Loucy (cell line): ENCODE measurements around the gene CSGALNACT2.

Experiments used
- H2AFZ ChIP-seq: fragments of 200-600 bp; sonication (generic); 2 replicates; pipeline ENCODE4 v1.6.0; 2016; ENCODE audit warnings: antibody characterized with exemption, mild to moderate bottlenecking, low read length, moderate library complexity
- H3F3A ChIP-seq: fragments of 200-600 bp; 2 replicates; pipeline ENCODE4 v1.6.0; 2016; ENCODE audit warnings: antibody characterized with exemption, low read depth, mild to moderate bottlenecking
- H3K27me3 ChIP-seq: fragments of 200-600 bp; sonication (generic); 2 replicates; pipeline ENCODE4 v1.6.1; 2014; ENCODE audit warnings: low read length, mild to moderate bottlenecking; ENCODE audit not compliant: insufficient read depth, poor library complexity, severe bottlenecking
- H3K36me3 ChIP-seq: fragments of 200-600 bp; sonication (generic); 2 replicates; pipeline ENCODE4 v1.6.1; 2016; ENCODE audit warnings: low read length; ENCODE audit not compliant: insufficient read depth
- H3K4me1 ChIP-seq: fragments of 200-600 bp; sonication (generic); 2 replicates; pipeline ENCODE4 v1.5.1; 2014; ENCODE audit warnings: low read length, mild to moderate bottlenecking; ENCODE audit not compliant: insufficient read depth, poor library complexity, severe bottlenecking
- H3K4me2 ChIP-seq: fragments of 200-600 bp; sonication (generic); 2 replicates; pipeline ENCODE4 v1.6.0; 2014; ENCODE audit warnings: antibody characterized with exemption, low read length, low read depth, mild to moderate bottlenecking; ENCODE audit not compliant: poor library complexity, severe bottlenecking
- H3K4me3 ChIP-seq: fragments of 200-600 bp; sonication (generic); 2 replicates; pipeline ENCODE4 v1.5.1; 2014; ENCODE audit warnings: low read length, mild to moderate bottlenecking, mixed read lengths; ENCODE audit not compliant: poor library complexity, severe bottlenecking
- H3K79me2 ChIP-seq: fragments of 200-600 bp; sonication (generic); 2 replicates; pipeline ENCODE4 v1.6.1; 2014; ENCODE audit warnings: low read length; ENCODE audit not compliant: insufficient read depth
- H3K9ac ChIP-seq: fragments of 200-600 bp; sonication (generic); 2 replicates; pipeline ENCODE4 v1.6.0; 2014; ENCODE audit warnings: mild to moderate bottlenecking, low read depth, low read length, moderate library complexity; ENCODE audit not compliant: poor library complexity, severe bottlenecking
- H3K9me2 ChIP-seq: fragments of 200-600 bp; sonication (generic); replicated peaks from 2 replicates; pipeline ENCODE4 v1.6.1; 2016; ENCODE audit warnings: low read depth, low read length, mixed read lengths
- H3K9me3 ChIP-seq: fragments of 200-600 bp; sonication (generic); 2 replicates; pipeline ENCODE4 v1.6.1; 2014; ENCODE audit warnings: mild to moderate bottlenecking, antibody characterized with exemption, low read length, low read depth; ENCODE audit not compliant: insufficient read depth
- H4K20me1 ChIP-seq: fragments of 200-600 bp; sonication (generic); 2 replicates; pipeline ENCODE4 v1.6.0; 2014; ENCODE audit warnings: antibody characterized with exemption, low read length, mild to moderate bottlenecking; ENCODE audit not compliant: insufficient read depth, poor library complexity, severe bottlenecking
- CTCF ChIP-seq: fragments of 200-600 bp; sonication (generic); conservative IDR thresholded peaks from 2 replicates; pipeline ENCODE4 v1.5.1; 2014; ENCODE audit warnings: mild to moderate bottlenecking, antibody characterized with exemption, low read length
- EZH2phosphoT487 ChIP-seq: fragments of 200-600 bp; IDR thresholded peaks from 2 replicates; pipeline ENCODE4 v1.6.1; 2018; ENCODE audit warnings: antibody characterized with exemption, mild to moderate bottlenecking, moderate library complexity, borderline replicate concordance

Gene CSGALNACT2

GRCh38 chr10:43223056-43223455 is 84.8 kb downstream of the CSGALNACT2 start:
- Histone ChIP-seq H3K9me3 (no peaks in the 10 kb centered on the region), H4K20me1 (no peaks in the 10 kb centered on the region), H2AFZ (no peak overlapping the region), H3K9ac (no peak overlapping the region), H3K4me2 (no peak overlapping the region), H3K4me3 (no peak overlapping the region), H3K4me1 (peaks cover 7% of the 10 kb centered on the region), H3K27me3 (no peaks in the 10 kb centered on the region), H3K9me2 (no peaks in the 10 kb centered on the region), H3K79me2 (no peaks in the 10 kb centered on the region), H3F3A (no peaks in the 10 kb centered on the region), H3K36me3 (no peaks in the 10 kb centered on the region)
- TF ChIP-seq CTCF (no peak), EZH2phosphoT487 (no peak)

GRCh38 chr10:43224321-43224720 is 86.1 kb downstream of the CSGALNACT2 start:
- H2AFZ ChIP-seq, result no peak overlapping the region
- H3K4me3 ChIP-seq, result no peak overlapping the region
- no peaks in the 10 kb centered on the region for H3K79me2 ChIP-seq
- no peaks in the 10 kb centered on the region for H3K9me3 ChIP-seq
- no peak overlapping the region for H3K9ac ChIP-seq
- no peaks in the 10 kb centered on the region for H3K36me3 ChIP-seq
- no peak for TF ChIP-seq CTCF
- no peak for TF ChIP-seq EZH2phosphoT487
- no peaks in the 10 kb centered on the region for H3K27me3 ChIP-seq
- H4K20me1 ChIP-seq, result no peaks in the 10 kb centered on the region
- H3K9me2 ChIP-seq, result no peaks in the 10 kb centered on the region
- no peak overlapping the region for H3K4me2 ChIP-seq
- H3K4me1 ChIP-seq, result peaks cover 7% of the 10 kb centered on the region
- H3F3A ChIP-seq, result no peaks in the 10 kb centered on the region

GRCh38 chr10:43225004-43225786 is 87.0 kb downstream of the CSGALNACT2 start:
- no peaks in the 10 kb centered on the region for H3K9me2 ChIP-seq
- no peak overlapping the region for H3K4me3 ChIP-seq
- H3K27me3 ChIP-seq, result no peaks in the 10 kb centered on the region
- H3F3A ChIP-seq, result no peaks in the 10 kb centered on the region
- H4K20me1 ChIP-seq, result no peaks in the 10 kb centered on the region
- no peaks in the 10 kb centered on the region for H3K36me3 ChIP-seq
- H3K9me3 ChIP-seq, result no peaks in the 10 kb centered on the region
- peaks cover 8% of the 10 kb centered on the region for H3K4me1 ChIP-seq
- no peak overlapping the region for H2AFZ ChIP-seq
- no peak for TF ChIP-seq CTCF
- TF ChIP-seq EZH2phosphoT487, result no peak
- H3K4me2 ChIP-seq, result no peak overlapping the region
- H3K9ac ChIP-seq, result no peak overlapping the region
- H3K79me2 ChIP-seq, result no peaks in the 10 kb centered on the region
